ENCODE measurements around the gene EXT2.

GRCh38 chr11:44145011-44145775, 49.7 kb downstream of the EXT2 start:
- TF ChIP-seq EZH2 (conservative IDR thresholded peaks at IDR 0.05; ENCODE audit: low read depth, low read length) (no peak), ZSCAN9 (CRISPR knock-in tag; IDR thresholded peaks at IDR 0.05; ENCODE audit: borderline replicate concordance) (no peak), CTCF (CRISPR knock-in tag; IDR thresholded peaks at IDR 0.05) (no peak), POLR2A (IDR thresholded peaks at IDR 0.05; ENCODE audit: insufficient read depth in 1 of 2, low read depth in 2 of 2, low read length in 2 of 2) (no peak), TOPORS (CRISPR knock-in tag; IDR thresholded peaks at IDR 0.05) (no peak)
